LNCaP clone FGC (cell line): ENCODE data around the gene SNCAIP.
"Not testable (repeated sequence)": the region's sequence is repeated elsewhere in the genome, so short reads cannot be mapped to it uniquely, and the experiment has no call there.

Experiments used
- DNase-seq: peaks from one replicate; pipeline ENCODE4 v3.0.0-alpha.2; 2011; ENCODE audit warnings: low read depth
- H3K4me3 ChIP-seq: 2 replicates; pipeline ENCODE4 v1.5.1; 2011; ENCODE audit warnings: mild to moderate bottlenecking, low read depth, low read length, control low read depth
- TF ChIP-seq, protein P1 (sequence below): IDR thresholded peaks from 2 replicates; pipeline ENCODE4 v1.5.1; 2012; ENCODE audit warnings: mild to moderate bottlenecking; ENCODE audit not compliant: control insufficient read depth, insufficient read depth; ENCODE audit errors: extremely low read depth

The SNCAIP gene

DNA sequence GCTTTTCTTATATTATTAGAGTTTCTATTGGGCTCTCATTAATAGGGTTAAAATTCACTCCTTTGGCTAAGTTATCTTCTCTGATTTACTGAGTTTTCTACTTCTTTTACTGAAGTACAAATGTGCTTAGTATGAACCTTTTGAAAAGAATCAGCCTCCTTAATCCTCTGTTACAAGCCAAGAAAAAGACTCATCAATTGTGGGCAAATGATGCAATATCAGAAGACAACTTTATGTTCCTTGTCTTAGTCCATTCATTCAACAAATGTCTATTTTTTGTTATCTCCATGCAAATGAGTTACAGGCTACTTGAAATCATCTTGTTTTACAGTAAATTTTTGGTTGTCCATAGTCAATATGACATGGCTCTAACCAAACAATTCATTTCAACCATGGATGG lies 40.3 kb downstream of the SNCAIP start:
- DNase-seq = no peak
- TF ChIP-seq, protein P1, sequence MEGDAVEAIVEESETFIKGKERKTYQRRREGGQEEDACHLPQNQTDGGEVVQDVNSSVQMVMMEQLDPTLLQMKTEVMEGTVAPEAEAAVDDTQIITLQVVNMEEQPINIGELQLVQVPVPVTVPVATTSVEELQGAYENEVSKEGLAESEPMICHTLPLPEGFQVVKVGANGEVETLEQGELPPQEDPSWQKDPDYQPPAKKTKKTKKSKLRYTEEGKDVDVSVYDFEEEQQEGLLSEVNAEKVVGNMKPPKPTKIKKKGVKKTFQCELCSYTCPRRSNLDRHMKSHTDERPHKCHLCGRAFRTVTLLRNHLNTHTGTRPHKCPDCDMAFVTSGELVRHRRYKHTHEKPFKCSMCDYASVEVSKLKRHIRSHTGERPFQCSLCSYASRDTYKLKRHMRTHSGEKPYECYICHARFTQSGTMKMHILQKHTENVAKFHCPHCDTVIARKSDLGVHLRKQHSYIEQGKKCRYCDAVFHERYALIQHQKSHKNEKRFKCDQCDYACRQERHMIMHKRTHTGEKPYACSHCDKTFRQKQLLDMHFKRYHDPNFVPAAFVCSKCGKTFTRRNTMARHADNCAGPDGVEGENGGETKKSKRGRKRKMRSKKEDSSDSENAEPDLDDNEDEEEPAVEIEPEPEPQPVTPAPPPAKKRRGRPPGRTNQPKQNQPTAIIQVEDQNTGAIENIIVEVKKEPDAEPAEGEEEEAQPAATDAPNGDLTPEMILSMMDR = no peak
- H3K4me3 ChIP-seq = no peak overlapping the region

DNA sequence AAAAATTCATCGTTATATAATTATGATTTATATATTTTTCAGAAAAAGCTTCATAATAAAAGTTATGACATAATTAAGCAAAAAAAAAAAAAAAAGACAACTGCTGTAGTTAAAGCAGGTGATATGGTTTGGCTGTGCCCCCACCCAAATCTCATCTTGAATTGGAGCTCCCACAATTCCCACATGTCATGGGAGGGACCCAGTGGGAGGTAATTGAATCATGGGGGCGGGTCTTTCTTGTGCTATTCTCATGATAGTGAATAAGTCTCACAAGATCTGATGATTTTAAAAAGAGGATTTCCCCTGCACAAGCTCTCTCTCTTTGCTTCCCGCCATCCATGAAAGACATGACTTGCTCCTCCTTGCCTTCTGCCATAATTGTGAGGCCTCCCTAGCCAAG lies 41.3 kb downstream of the SNCAIP start:
- not testable (repeated sequence) for H3K4me3 ChIP-seq, DNase-seq

DNA sequence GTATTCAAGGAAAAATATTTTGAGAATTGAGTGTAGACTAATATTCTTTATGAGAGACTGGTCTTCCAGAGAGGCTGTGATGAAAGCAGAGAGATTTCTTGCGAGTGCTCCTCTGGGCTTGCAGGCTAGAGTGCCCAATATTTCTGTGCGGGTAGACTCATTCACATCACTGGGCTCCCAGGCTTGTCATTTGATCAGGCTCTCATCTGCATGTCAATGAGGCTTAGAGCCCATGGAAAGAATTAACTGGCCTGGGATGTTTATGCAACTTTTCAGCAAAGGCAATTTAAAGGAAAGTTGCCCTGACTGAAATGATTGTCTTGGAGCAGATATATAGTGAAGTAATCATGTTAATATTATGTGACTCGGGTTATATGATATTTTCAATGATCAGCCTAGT lies 42.3 kb downstream of the SNCAIP start:
- DNase-seq = no peak
- no peak overlapping the region for H3K4me3 ChIP-seq
- TF ChIP-seq, protein P1 = no peak

DNA sequence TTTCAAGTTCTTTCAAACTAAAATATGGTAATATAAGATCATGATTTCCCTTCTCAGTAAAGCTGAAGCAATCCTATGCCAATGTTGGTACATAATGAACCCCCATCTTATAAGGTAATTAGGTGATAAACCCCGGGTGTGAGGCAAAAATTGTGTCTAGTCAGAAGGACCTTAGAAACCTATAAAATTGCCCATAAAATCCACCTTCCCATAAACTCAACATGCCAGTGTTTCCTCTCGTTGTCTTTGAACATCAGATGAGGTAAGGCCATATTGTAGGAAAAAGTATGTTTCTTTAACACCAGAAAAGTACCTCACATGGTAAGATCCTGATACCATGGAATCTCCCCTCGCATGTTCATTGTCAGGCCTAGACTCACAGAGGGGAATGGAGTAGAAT lies 43.3 kb downstream of the SNCAIP start:
- DNase-seq = peak; percentile 28
- TF ChIP-seq, protein P1 = no peak
- H3K4me3 ChIP-seq = no peak overlapping the region

DNA sequence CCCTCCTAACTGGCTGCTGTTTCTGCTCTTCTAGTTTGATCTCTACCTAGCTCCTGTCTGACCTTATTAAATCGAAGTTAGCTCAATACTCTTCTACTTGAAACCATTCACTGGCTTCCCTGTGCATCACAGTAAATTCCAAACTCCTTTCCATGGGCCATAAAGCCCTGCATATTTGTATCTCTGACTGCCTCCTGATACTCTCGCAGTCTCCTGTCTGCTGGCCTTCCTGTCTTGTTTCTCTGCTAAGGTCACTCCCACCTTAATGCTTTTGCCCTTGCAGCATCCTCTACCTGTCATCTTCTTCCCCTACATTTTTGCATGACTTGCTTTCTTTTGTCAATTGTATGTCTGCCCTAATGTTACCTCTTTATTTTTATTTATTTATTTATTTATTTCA lies 44.8 kb downstream of the SNCAIP start:
- TF ChIP-seq, protein P1 = no peak
- H3K4me3 ChIP-seq = no peak overlapping the region
- no peak for DNase-seq

DNA sequence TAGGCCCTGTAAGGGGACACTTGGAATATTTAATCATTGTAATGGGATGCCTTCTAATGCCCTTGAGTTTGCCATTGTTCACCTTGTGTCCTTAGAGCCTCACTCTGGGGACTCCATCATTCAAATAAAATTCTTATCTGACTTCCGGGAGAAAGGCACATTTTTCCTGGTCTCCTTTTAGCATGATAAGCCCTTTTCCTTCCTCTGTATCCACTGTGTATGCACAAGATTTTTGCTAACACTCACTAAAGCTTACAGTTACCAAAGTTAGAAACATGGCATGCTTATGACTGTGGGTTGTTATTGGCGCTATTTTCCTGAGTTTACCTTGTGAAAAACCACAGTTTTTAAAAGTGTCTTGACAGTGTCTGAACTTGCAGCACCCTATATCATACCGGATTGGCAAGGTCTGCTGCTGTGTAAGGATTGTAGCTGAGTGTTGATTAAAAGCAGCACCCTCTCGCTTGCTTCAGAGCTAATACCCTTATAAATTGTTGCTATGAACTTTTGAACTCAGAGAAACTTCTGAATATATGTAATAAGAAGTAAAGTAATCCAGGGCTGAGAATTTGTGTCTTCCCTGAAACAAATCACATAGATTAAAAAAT lies 46.4 kb downstream of the SNCAIP start:
- no peak for DNase-seq
- TF ChIP-seq, protein P1 = no peak
- no peak overlapping the region for H3K4me3 ChIP-seq

DNA sequence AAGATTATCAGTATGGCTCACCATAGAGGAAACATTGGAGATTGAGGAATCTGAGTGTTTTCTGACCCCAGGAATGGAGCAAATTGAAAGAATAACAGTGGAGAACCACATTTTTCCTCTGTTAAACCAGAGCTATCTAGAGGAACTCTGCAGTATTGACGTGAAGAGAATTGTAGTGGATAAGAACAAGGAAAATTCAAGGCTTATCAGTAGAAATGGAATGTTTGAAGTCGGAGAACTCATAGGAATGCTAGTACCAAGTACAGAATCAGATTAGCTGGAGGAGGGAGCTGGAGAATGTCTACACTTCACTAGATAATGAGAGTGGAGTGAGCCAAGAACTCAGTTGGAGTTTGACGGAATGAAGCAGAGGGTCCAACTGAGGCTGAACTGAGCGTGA lies 50.3 kb downstream of the SNCAIP start:
- TF ChIP-seq, protein P1 = no peak
- no peak for DNase-seq
- H3K4me3 ChIP-seq = no peak overlapping the region
